ENCODE measurements around the gene PROSER3. TPM values are rescaled to one million over a fixed set of nuclear protein-coding genes. Genes with fewer than 3 reads are reported as not detected.
"Not testable (repeated sequence)": the region's sequence is repeated elsewhere in the genome, so short reads cannot be mapped to it uniquely, and the experiment has no call there.

Gene PROSER3
- total and polyA plus RNA-seq, 12 donors: 5.5 to 14.7 (median 9.2) TPM

GRCh38 chr19:35766571-35767104, 8.7 kb downstream of the PROSER3 start:
- ATAC-seq: peak in 2 of 8 donors; percentile 4 to 33
- Histone ChIP-seq H3K9me3 (no peaks in the 10 kb centered on the region), H3K27ac (no peak overlapping the region), H3K4me3 (no peak overlapping the region), H3K4me1 (no peaks in the 10 kb centered on the region), H3K36me3 (peaks cover 0 to 50% (median 0%) of the 10 kb centered on the region in 9 donors), H3K27me3 (no peaks in the 10 kb centered on the region)
- no peak for TF ChIP-seq CTCF (IDR thresholded peaks at IDR 0.05)
- DNase-seq: no peak
- WGBS, 2 donors: 85 to 89% methylated on average over 11 of the region's 11 CpGs
- intact Hi-C loops (cut with DNase I): no loop called here

GRCh38 chr19:35767288-35768081, 9.5 kb downstream of the PROSER3 start:
- Histone ChIP-seq H3K36me3 (peaks cover 0 to 41% (median 0%) of the 10 kb centered on the region in 9 donors), H3K27me3 (no peaks in the 10 kb centered on the region), H3K4me3 (no peak overlapping the region), H3K9me3 (no peaks in the 10 kb centered on the region), H3K27ac (no peak overlapping the region), H3K4me1 (no peaks in the 10 kb centered on the region)
- TF ChIP-seq CTCF (IDR thresholded peaks at IDR 0.05): no peak
- intact Hi-C loops (cut with DNase I): no loop called here
- DNase-seq: no peak
- peak; percentile 9 to 71 (median 45) for ATAC-seq
- WGBS, 2 donors: 60 to 67% methylated on average over 32 to 34 of the region's 34 CpGs

- WGBS, 2 donors: 61 to 69% methylated on average over 15 of the region's 15 CpGs
- H3K27ac ChIP-seq: no peak overlapping the region
- peaks cover 0 to 36% (median 0%) of the 10 kb centered on the region in 9 donors for H3K36me3 ChIP-seq
- intact Hi-C loops (cut with DNase I): no loop called here
- no peak for DNase-seq
- H3K4me1 ChIP-seq: no peaks in the 10 kb centered on the region
- H3K4me3 ChIP-seq: no peak overlapping the region
- ATAC-seq: peak in 4 of 8 donors; percentile 3 to 27 (median 10)
- H3K27me3 ChIP-seq: no peaks in the 10 kb centered on the region
- TF ChIP-seq CTCF (IDR thresholded peaks at IDR 0.05): no peak
- no peaks in the 10 kb centered on the region for H3K9me3 ChIP-seq
Observed at GRCh38 chr19:35768082-35768421, 10.1 kb downstream of the PROSER3 start.

- not testable (repeated sequence) for H3K4me3 ChIP-seq, ATAC-seq, H3K36me3 ChIP-seq, H3K27me3 ChIP-seq, DNase-seq, H3K27ac ChIP-seq, H3K9me3 ChIP-seq
- intact Hi-C loops (cut with DNase I): loop anchor here in 2 of 10 donors (10.0 kb wide), 1 partner anchor 162 kb away; the partner anchor contains the start of gene LRFN3 (in 2 of the 2)
- 94 to 95% methylated on average over 5 of the region's 5 CpGs for WGBS, 2 donors
- H3K4me1 ChIP-seq: peaks cover 0 to 18% (median 7%) of the 10 kb centered on the region in 9 donors
Observed at GRCh38 chr19:35772362-35772761, 14.4 kb downstream of the PROSER3 start.
